HepG2 (cell line): ENCODE data around the gene RNF208. TPM values are rescaled to one million over a fixed set of nuclear protein-coding genes. Genes with fewer than 3 reads are reported as not detected.

Experiments
- ETV6 ChIP-seq: sonication (generic); formaldehyde crosslinking; conservative IDR thresholded peaks from 2 replicates; pipeline ENCODE4 v1.4.0; 2020; ENCODE audit warnings: missing genetic modification reagents
- HMGA1 ChIP-seq: sonication (generic); formaldehyde crosslinking; conservative IDR thresholded peaks from 2 replicates; pipeline ENCODE4 v1.4.0; 2020; ENCODE audit warnings: missing genetic modification reagents
- MTF2 ChIP-seq: sonication (generic); formaldehyde crosslinking; IDR thresholded peaks from 2 replicates; pipeline ENCODE4 v1.5.0; 2020; ENCODE audit warnings: missing genetic modification reagents, borderline replicate concordance
- PBX2 ChIP-seq: IDR thresholded peaks from 2 replicates; pipeline ENCODE4 v1.6.1; 2016; ENCODE audit warnings: control low read depth
- RAD21 ChIP-seq: fragments of 450-650 bp; formaldehyde crosslinking; IDR thresholded peaks from 2 replicates; pipeline ENCODE4 v1.5.0; 2020; ENCODE audit warnings: mild to moderate bottlenecking
- TBX2 ChIP-seq: sonication (generic); formaldehyde crosslinking; IDR thresholded peaks from 2 replicates; pipeline ENCODE4 v1.5.0; 2020; ENCODE audit warnings: missing genetic modification reagents, mild to moderate bottlenecking, borderline replicate concordance
- YEATS2 ChIP-seq: sonication (generic); formaldehyde crosslinking; IDR thresholded peaks from 2 replicates; pipeline ENCODE4 v1.4.0; 2020; ENCODE audit warnings: missing genetic modification reagents, borderline replicate concordance
- ZBTB25 ChIP-seq: IDR thresholded peaks from 2 replicates; pipeline ENCODE4 v1.6.1; 2018; ENCODE audit warnings: missing genetic modification reagents
- ZBTB33 ChIP-seq: sonication (generic); formaldehyde crosslinking; IDR thresholded peaks from 2 replicates; pipeline ENCODE4 v1.4.0; 2020; ENCODE audit warnings: missing genetic modification reagents
- ZBTB7B ChIP-seq: sonication (generic); formaldehyde crosslinking; IDR thresholded peaks from 2 replicates; pipeline ENCODE4 v1.4.0; 2020; ENCODE audit warnings: missing genetic modification reagents
- ZNF281 ChIP-seq: sonication (generic); formaldehyde crosslinking; IDR thresholded peaks from 2 replicates; pipeline ENCODE4 v1.4.0; 2020; ENCODE audit warnings: missing genetic modification reagents, borderline replicate concordance
- ZNF687 ChIP-seq: sonication (generic); formaldehyde crosslinking; IDR thresholded peaks from 2 replicates; pipeline ENCODE4 v1.5.1; 2020; ENCODE audit warnings: mild to moderate bottlenecking, missing genetic modification reagents, moderate library complexity
- polyA plus RNA-seq, 8 experiments: library from polyadenylated mRNA; depleted of rRNA in 3 of 8; stranded (reverse) in 7 of 8; unstranded in 1 of 8; fragments of >200 nt; fragmentation: Illumina TruSeq in 4 of 8; extraction: Trizol in 4 of 8; gene quantifications; 2 replicates each; pipeline versions ENCODE4 v1.2.1 to v1.2.3, GENCODE V29; 2011 to 2016; ENCODE audit warnings: low read depth in 4 of 8, missing spikeins in 1 of 8, mixed read lengths in 1 of 8; ENCODE audit not compliant: insufficient read depth in 1 of 8
- total RNA-seq, 5 experiments: library from RNA; depleted of rRNA; stranded (reverse); fragments of >200 nt; fragmentation: Illumina TruSeq; extraction: Trizol; gene quantifications; 2 replicates each; pipeline ENCODE4 v1.2.3, GENCODE V29; 2016; ENCODE audit warnings: low read depth in 1 of 5
- TF ChIP-seq, protein P1 (sequence below): fragments of 450-650 bp; IDR thresholded peaks from 2 replicates; pipeline ENCODE4 v1.6.1; 2016
- TF ChIP-seq, protein P2 (sequence below): sonication (generic); formaldehyde crosslinking; IDR thresholded peaks from 2 replicates; pipeline ENCODE4 v1.5.0; 2020; ENCODE audit warnings: missing genetic modification reagents

RNF208 gene
- total and polyA plus RNA-seq, 2 of the 13 experiments (the other 11 are each of a cell fraction or from before 2014, with no cell fraction given): 1.6 to 2.1 TPM

- TF ChIP-seq ZBTB7B (peak; percentile 63), MTF2 (CRISPR knock-in tag) (no peak), ZNF687 (CRISPR knock-in tag) (peak; percentile 67), ZBTB25 (CRISPR knock-in tag) (peak; percentile 71; the same call in 1 of the 2 replicates), YEATS2 (CRISPR knock-in tag) (no peak), ETV6 (CRISPR knock-in tag) (no peak), ZBTB33 (CRISPR knock-in tag) (no peak), ZNF281 (no peak), PBX2 (CRISPR knock-in tag) (no peak), HMGA1 (CRISPR knock-in tag) (no peak), TBX2 (CRISPR knock-in tag) (no peak), RAD21 (CRISPR knock-in tag) (peak; percentile 37; the same call in 1 of the 2 replicates)
- TF ChIP-seq, protein P1, sequence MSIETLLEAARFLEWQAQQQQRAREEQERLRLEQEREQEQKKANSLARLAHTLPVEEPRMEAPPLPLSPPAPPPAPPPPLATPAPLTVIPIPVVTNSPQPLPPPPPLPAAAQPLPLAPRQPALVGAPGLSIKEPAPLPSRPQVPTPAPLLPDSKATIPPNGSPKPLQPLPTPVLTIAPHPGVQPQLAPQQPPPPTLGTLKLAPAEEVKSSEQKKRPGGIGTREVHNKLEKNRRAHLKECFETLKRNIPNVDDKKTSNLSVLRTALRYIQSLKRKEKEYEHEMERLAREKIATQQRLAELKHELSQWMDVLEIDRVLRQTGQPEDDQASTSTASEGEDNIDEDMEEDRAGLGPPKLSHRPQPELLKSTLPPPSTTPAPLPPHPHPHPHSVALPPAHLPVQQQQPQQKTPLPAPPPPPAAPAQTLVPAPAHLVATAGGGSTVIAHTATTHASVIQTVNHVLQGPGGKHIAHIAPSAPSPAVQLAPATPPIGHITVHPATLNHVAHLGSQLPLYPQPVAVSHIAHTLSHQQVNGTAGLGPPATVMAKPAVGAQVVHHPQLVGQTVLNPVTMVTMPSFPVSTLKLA: no peak
- TF ChIP-seq, protein P2, sequence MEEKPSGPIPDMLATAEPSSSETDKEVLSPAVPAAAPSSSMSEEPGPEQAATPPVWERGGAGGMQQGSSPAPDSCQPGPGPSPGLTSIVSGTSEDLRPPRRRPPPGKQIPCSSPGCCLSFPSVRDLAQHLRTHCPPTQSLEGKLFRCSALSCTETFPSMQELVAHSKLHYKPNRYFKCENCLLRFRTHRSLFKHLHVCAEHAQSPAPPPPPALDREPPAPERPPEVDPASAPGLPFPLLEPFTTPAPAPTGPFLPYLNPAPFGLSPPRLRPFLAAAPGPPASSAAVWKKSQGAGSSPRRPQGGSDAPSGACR (CRISPR knock-in tag): peak; percentile 62; the same call in 1 of the 2 replicates
Observed at GRCh38 chr9:137241490-137242268, 19.6 kb upstream of the RNF208 start (continued).
